Fibroblast of lung (primary cell): ENCODE measurements around the gene GAA.

ENCODE experiments used
- EZH2 ChIP-seq: IDR thresholded peaks from 2 replicates; pipeline ENCODE4 v1.5.1; 2012; ENCODE audit warnings: low read length, control low read depth, mild to moderate bottlenecking; ENCODE audit errors: missing control alignments
- TF ChIP-seq, protein P1 (sequence below), 2 donors: IDR thresholded peaks in 1 of 2; conservative IDR thresholded peaks in 1 of 2; 1 replicate in 1 of 2; 2 replicates in 1 of 2; pipeline ENCODE4 v1.5.1; 2011 to 2012; ENCODE audit warnings: low read length in 2 of 2, control low read depth in 1 of 2, inconsistent platforms in 1 of 2, low read depth in 1 of 2, mild to moderate bottlenecking in 1 of 2

GRCh38 chr17:80153004-80153403, 51.6 kb downstream of the GAA start:
- TF ChIP-seq, protein P1, sequence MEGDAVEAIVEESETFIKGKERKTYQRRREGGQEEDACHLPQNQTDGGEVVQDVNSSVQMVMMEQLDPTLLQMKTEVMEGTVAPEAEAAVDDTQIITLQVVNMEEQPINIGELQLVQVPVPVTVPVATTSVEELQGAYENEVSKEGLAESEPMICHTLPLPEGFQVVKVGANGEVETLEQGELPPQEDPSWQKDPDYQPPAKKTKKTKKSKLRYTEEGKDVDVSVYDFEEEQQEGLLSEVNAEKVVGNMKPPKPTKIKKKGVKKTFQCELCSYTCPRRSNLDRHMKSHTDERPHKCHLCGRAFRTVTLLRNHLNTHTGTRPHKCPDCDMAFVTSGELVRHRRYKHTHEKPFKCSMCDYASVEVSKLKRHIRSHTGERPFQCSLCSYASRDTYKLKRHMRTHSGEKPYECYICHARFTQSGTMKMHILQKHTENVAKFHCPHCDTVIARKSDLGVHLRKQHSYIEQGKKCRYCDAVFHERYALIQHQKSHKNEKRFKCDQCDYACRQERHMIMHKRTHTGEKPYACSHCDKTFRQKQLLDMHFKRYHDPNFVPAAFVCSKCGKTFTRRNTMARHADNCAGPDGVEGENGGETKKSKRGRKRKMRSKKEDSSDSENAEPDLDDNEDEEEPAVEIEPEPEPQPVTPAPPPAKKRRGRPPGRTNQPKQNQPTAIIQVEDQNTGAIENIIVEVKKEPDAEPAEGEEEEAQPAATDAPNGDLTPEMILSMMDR (conservative IDR thresholded peaks at IDR 0.05 in 1 of 2, IDR thresholded peaks at IDR 0.05 in 1 of 2; ENCODE audit: low read depth in 1 of 2, low read length in 2 of 2): no peak
- no peak for TF ChIP-seq EZH2
